AG09319 (cell line): ENCODE results near the gene SCGN.

Experiments
- DNase-seq: peaks from one replicate; pipeline ENCODE4 v3.0.0-alpha.2; 2010; ENCODE audit warnings: low read depth; ENCODE audit errors: extremely low read depth
- CTCF ChIP-seq: IDR thresholded peaks from 2 replicates; pipeline ENCODE4 v1.5.1; 2011; ENCODE audit warnings: low read depth, mild to moderate bottlenecking, inconsistent platforms, low read length, moderate library complexity

Gene SCGN

GRCh38 chr6:25640446-25640845 is 11.6 kb upstream of the SCGN start:
- TF ChIP-seq CTCF: no peak
- no peak for DNase-seq

- no peak for TF ChIP-seq CTCF
- no peak for DNase-seq
Observed at GRCh38 chr6:25640891-25641290, 11.1 kb upstream of the SCGN start.

GRCh38 chr6:25641377-25641776 is 10.6 kb upstream of the SCGN start:
- no peak for TF ChIP-seq CTCF
- no peak for DNase-seq

- DNase-seq: no peak
- no peak for TF ChIP-seq CTCF
Observed at GRCh38 chr6:25641940-25642666, 9.9 kb upstream of the SCGN start.

- no peak for TF ChIP-seq CTCF
- DNase-seq: no peak
Observed at GRCh38 chr6:25642667-25643328, 9.2 kb upstream of the SCGN start.

GRCh38 chr6:25645916-25646315 is 6.1 kb upstream of the SCGN start:
- no peak for DNase-seq
- no peak for TF ChIP-seq CTCF

- no peak for TF ChIP-seq CTCF
- DNase-seq: no peak
Observed at GRCh38 chr6:25649611-25650010, 2.4 kb upstream of the SCGN start.
